ENCODE measurements around the gene MBNL2.

Gene MBNL2

GRCh38 chr13:97386801-97387484 is 164.8 kb downstream of the MBNL2 start:
- DNase-seq: no peak

DNA sequence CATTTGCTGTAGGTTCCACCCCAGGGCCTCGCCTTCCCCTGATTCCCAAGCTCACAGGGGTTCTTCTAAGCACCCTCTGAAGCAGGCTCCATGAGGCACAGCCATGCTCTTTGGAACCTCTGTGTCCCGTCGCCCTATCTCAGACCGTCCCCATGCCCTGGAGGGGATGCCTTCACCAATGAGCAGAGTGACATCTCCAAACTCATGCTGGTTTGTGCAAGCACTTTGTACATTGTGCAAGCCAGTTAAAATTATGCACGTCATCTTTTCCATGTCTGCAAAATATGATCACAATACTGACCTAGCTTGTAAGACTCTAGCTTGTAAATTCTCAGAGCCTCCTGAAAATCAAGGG is 165.3 kb downstream of the MBNL2 start:
- no peak for DNase-seq

DNA sequence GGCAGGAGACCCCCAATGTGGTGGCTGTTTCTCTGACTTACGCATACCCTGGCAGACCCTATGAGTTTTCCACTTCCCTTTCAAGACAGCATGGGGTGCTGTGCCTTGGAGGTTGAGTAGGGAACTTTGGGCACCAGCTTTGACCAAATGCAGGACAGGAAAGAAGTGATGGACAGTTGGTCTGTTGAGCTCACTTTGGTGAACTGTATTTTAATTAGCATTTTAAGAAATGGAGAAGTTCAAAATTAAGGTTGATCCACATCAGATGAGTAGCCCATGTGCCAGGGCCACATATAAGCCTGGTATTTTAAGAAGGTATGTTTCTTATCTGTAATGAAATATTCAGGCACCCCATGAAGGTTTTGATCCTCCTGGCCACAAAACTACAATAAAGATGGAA is 165.8 kb downstream of the MBNL2 start:
- no peak for DNase-seq

- DNase-seq: no peak
Observed at GRCh38 chr13:97388373-97388772, 166.2 kb downstream of the MBNL2 start.

GRCh38 chr13:97390941-97391600 is 168.9 kb downstream of the MBNL2 start:
- no peak for DNase-seq

- DNase-seq: no peak
Observed at GRCh38 chr13:97392020-97392419, 169.9 kb downstream of the MBNL2 start.

- DNase-seq: no peak
Observed at GRCh38 chr13:97394542-97394941, 172.4 kb downstream of the MBNL2 start.

DNA sequence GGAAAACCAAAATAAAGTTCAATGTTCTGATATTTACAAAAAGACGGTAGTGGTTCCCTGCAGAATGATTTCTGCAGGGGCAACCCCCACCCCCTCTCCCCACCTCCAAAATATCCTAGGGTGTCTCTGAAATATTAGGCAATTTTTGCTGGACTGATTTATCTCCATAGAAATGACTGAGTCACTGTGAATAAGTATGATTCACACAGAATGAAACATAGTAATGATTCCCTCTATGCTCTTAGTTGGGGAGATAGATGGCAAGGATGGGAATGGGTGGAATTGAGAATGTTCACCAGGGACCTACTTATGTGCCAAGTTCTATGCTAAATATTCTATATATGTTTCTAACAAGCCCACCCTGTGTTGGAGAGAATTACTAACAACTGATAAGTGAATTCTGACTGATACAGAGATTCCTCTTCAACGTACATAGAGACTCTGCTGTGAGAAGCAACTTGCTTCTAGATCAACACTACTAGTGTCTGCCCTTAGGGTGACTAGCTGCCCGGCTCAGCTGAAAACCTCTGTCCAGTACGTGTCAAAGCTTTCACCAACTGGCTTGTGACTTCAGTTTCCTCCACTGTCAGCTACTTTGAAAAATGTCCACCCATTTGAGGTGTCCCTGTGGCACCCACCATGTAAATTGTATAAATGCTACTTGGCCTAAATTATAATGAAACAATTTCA is 173.5 kb downstream of the MBNL2 start:
- DNase-seq: no peak

DNA sequence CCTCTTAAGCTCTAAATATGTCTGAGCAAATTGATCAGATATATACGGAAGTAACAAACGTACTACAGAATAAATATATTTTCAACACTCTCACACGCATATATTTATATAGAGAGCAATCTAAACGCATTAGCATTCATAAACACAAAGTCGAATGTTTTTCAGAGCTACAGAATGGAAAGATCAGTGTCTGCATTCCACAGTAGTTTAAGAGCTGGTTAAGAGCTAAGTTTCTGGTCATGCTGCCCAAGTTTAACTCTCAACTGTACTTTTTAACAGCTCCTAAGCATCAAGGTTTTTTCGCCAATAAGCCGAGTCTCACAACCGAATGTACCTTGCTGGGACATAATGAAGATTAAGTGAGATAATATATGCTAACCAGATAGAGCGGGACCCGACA is 175.1 kb downstream of the MBNL2 start:
- DNase-seq: no peak

- DNase-seq: no peak
Observed at GRCh38 chr13:97401421-97401820, 179.3 kb downstream of the MBNL2 start.

- DNase-seq: no peak
Observed at GRCh38 chr13:97403893-97404750, 182.0 kb downstream of the MBNL2 start.

DNA sequence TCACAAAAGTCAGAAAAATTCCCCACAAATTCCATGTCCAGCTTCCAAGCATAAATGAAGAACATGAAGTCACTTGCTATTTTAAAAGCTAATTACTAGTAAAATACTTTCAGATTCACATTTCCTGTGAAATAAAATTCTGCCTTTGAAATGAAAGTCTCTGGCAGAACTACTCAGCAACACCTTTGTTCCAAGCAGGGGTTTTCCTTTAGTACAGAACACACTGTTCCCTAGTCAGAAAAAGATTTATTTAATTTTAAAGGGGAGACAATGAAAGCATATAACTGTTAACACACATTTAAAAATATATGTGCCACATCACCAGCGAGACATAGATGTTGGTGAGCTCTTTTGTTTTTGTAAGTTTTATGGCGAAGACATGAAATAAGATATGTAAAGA is 185.4 kb downstream of the MBNL2 start:
- no peak for DNase-seq

DNA sequence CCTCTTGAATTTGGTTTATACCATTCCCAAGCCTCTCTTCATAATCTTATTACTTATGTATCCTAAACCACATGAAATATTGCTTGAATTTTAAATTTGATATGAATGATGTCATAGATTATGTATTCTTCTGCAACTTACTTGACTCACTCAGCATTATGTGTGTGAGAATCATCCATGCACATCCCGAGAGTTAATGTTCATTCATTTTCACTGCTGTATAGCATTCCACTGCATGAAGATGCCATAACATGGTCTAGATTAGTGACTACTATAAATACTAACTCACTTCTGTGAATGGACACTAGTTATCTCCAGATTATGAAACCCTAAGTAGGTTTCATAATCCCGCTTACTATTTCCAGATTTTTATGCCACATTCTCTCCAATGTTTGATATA is 186.8 kb downstream of the MBNL2 start:
- DNase-seq: no peak

DNA sequence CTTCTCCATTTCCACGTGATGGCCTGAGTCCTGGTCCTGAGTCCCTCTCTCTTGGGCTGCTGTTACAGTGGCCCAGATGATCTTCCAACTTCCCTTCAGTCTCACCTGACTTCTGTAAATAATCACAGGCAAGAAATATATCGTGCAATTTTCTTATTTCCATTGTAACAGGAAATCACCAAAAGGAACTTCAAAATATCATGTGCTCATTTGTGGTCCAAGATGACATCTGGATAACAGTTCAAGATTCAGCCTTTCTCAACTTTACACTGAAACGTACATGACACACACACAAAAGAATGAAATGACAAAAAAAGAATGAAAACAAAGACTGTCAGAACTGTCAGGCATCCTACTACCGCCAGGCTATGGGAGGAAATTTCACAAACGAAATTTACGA is 189.9 kb downstream of the MBNL2 start:
- DNase-seq: no peak

DNA sequence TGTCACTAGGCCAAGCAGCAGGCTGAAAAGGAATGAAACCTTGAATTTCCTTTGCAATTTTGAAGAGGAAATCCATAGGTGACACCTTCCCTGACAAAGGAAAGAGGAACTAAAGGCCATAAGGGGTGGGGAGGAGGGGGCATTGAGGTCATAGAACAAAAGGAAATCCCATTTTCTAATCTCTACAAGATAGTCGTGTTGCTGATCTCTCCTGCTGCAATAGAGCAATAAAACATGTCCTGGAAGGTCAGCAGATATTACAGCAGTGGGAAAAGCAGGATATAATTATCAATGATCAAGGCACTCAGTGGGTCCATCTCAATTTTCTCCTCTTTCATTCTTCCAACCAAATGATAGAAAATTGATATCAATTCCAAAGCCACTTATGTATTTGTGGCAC is 191.6 kb downstream of the MBNL2 start:
- no peak for DNase-seq

DNA sequence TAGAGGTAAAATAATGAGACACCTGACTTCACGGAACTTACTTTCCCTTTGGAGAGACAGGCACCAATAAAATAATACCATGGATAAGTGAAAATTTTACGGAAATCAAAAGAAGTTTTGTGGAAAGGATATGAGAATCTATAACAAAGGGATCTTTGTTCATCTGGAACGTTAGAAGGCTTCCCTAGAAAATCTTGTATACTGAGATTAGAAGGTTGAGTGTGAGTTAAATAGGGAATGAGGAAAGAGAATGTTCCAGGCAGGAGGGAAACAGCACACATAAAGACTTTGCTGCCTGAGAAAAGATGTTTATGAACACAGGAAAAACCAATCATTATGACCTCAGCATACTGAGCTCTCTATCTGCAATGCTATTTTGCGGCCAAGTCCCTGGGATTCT is 192.3 kb downstream of the MBNL2 start:
- no peak for DNase-seq

GRCh38 chr13:97417698-97418097 is 195.6 kb downstream of the MBNL2 start:
- no peak for DNase-seq

DNA sequence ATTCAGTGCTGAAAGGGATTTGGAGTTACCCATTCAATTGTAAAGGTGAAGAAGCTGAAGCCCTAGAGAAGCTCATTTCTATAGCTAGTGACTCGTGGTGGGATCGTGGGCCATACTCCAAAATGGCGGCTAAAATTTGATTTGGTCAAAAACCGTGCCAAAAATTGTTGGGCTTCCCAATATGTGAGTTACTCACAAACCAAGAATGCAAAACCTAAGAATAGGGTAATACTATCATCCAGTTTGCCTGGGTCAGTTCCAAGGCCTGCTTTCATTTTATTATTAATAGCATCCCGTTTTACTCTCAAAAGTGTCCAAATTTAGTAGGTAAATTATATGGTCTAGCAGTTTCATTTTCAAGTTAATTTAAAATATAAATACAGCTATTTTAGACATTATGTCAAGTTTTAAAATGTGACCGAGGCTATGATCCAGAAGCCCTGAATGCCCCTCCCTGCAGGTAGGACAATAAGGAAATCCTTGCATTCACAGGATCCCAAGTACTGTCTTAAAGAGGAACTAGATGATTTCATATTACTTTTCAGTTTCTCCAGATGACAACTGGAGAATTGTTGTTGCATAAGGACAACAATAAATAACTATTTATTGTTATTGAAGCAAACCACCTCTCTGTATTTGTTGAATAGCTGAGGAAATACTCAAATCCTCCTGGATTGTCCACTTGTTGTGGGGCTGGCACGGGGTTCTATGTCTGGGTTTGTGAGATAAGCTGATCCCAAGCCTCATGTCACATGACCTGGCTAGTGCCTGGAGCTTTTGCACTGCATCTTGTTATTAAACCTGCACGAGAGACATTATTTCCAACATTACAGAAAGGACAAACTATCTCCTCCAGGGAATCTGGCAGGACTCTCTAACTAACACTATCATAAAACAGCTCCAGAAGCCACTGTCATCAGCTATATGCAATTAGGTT is 200.3 kb downstream of the MBNL2 start:
- no peak for DNase-seq

DNA sequence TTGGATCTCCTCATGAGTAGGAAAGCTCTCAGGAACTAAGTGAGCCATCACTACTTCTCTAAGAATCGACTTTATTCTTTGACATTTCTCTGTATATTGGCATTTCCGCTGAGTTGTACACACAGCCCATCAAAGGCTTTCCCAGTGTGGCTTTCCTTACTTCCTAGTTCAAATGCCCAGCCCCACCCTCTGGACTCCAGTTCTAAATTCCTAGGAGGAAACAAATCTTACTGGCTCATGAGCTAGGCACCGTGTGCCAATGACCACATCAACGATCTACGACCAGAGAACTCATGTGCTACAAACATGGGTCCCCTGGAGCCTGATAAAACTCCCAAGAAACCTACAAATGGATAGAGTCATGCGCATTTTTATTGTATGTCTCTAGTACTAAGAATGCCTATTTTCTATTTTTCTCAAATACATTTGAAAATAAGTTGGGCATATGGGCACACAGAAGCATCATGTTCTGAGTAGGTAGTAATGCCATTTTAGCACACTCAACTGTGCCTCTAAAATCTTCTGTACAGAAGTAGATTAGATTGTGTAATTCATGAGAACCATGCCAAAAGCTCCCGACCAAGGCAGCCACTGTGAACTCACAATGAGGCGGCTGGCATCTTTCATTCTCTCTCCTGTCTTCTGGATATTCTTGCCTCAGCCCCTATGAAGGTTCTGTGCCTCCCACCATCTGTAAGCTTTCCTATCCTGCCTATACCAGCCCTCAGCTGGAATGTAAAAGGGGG is 201.3 kb downstream of the MBNL2 start:
- DNase-seq: no peak

GRCh38 chr13:97425590-97425989 is 203.5 kb downstream of the MBNL2 start:
- DNase-seq: no peak

DNA sequence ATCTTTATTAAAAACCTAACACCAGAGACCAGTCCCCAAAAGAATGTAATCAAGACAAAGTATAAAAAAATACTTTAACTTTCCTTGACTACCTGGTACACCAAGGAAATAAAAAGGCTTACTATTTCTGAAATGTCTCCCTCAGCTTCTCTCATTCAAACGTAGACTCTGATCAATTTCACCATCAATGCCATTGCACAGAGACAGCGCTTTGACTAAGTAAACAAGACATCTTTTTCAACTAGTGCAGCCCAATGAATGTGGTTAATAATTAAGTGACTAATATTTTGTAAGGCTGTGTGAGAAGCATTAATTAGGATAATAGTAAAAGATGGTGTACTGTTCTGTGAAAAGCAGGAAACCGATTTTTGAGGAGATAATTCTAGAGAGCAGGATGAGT is 204.6 kb downstream of the MBNL2 start:
- DNase-seq: no peak

Data from effector CD8-positive, alpha-beta T cell (primary cell).